ENCODE measurements around the gene HLA-DQA2.

DNA sequence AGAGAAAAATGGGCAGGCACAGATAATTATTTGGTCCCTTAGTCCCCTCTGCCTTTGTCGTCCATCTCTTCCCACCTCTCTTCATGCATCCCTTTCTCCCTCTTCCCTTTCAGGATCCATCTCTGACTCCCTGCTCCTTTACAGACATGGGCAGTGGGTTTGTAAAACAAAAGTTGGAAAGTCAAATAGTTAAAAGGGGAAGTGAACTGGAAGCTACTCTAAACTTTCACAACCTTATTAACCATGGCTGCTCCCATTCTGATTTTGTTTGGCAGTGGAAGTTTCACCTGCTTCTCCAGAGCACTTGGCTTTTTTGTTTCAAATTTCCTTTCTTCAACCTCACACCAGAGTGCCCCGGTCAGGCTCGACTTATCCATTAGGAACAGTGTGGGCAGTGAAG is 1.2 kb downstream of the HLA-DQA2 start:
- TF ChIP-seq POLR2A (IDR thresholded peaks at IDR 0.05; ENCODE audit: low read depth, low read length) (no peak), POLR2AphosphoS5 (IDR thresholded peaks at IDR 0.05; ENCODE audit: low read depth, low read length) (no peak), TAF1 (IDR thresholded peaks at IDR 0.05; ENCODE audit: borderline replicate concordance, low read depth, low read length) (no peak)

All from GM12892 (cell line).